Nephron progenitor cell (in vitro differentiated cells): ENCODE data around the gene PAF1.

Source experiments
- DNase-seq: peaks from one replicate; pipeline ENCODE4 v3.0.0; 2021
- H3K27ac Mint-ChIP-seq: 2 replicates; pipeline ENCODE4 v1.8.0; 2021; ENCODE audit warnings: mild to moderate bottlenecking, moderate library complexity, mixed read lengths
- H3K27me3 Mint-ChIP-seq: 2 replicates; pipeline ENCODE4 v1.8.0; 2021; ENCODE audit warnings: mild to moderate bottlenecking, low read depth, mixed read lengths; ENCODE audit not compliant: poor library complexity
- H3K36me3 Mint-ChIP-seq: 2 replicates; pipeline ENCODE4 v1.8.0; 2021; ENCODE audit warnings: low read depth, mixed read lengths
- H3K4me1 Mint-ChIP-seq: 2 replicates; pipeline ENCODE4 v1.8.0; 2021; ENCODE audit warnings: mixed read lengths
- H3K4me3 Mint-ChIP-seq: 2 replicates; pipeline ENCODE4 v1.8.0; 2021; ENCODE audit warnings: mild to moderate bottlenecking, moderate library complexity, mixed read lengths
- H3K9me3 Mint-ChIP-seq: 2 replicates; pipeline ENCODE4 v1.8.0; 2021; ENCODE audit warnings: mild to moderate bottlenecking, moderate library complexity, mixed read lengths
- TF ChIP-seq, protein P1 (sequence below): fragments of 200-600 bp; sonication (generic); IDR thresholded peaks from 2 replicates; pipeline ENCODE4 v1.5.0; 2021; ENCODE audit warnings: antibody characterized with exemption

The PAF1 gene

DNA sequence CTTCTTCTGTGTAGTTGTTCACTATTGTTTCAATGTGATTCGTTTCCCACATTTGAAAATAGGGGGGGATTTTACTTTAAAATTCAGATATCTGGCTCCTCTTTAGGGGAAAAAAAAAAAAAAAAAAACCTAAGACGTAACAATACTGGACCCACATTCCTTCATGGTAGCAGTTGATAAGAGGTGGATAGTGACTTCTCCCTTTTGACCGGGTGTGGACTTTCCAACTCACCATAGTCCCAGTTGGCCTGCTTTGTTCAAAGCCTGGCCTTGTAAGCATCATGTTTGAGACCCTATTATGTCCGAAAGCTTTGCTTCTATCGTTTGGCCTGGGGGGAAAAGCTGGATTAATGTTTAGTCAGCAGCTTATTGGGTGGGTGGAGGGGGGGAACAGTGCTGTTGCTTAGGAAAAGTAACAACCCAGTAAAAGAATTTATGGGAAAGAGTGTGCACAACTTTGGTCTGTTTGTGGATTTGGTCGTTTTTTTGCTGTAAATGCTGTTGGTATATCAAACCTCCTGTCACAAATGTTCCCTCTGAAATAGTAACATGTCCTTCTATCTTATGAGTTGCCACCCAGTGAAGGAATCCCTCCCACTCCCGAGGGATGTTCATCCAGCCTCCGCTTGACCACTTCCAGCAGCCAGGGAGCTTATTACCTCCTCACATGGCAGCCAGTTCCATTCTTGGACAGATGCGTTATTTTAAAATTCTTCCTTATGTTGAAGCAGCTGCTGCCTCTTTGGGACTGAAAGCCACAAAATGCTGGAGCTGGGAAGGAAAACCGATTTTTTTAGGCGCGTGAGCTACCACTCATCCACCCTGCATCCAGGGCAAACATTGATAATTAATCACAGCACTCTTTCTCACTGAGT lies 38.3 kb downstream of the PAF1 start:
- Mint-ChIP-seq H3K27me3 (peaks cover 3% of the 10 kb centered on the region), H3K4me3 (no peak overlapping the region), H3K36me3 (peaks cover 73% of the 10 kb centered on the region), H3K4me1 (peaks cover 8% of the 10 kb centered on the region), H3K9me3 (no peaks in the 10 kb centered on the region), H3K27ac (no peak overlapping the region)
- no peak for DNase-seq
- TF ChIP-seq, protein P1, sequence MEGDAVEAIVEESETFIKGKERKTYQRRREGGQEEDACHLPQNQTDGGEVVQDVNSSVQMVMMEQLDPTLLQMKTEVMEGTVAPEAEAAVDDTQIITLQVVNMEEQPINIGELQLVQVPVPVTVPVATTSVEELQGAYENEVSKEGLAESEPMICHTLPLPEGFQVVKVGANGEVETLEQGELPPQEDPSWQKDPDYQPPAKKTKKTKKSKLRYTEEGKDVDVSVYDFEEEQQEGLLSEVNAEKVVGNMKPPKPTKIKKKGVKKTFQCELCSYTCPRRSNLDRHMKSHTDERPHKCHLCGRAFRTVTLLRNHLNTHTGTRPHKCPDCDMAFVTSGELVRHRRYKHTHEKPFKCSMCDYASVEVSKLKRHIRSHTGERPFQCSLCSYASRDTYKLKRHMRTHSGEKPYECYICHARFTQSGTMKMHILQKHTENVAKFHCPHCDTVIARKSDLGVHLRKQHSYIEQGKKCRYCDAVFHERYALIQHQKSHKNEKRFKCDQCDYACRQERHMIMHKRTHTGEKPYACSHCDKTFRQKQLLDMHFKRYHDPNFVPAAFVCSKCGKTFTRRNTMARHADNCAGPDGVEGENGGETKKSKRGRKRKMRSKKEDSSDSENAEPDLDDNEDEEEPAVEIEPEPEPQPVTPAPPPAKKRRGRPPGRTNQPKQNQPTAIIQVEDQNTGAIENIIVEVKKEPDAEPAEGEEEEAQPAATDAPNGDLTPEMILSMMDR = no peak

DNA sequence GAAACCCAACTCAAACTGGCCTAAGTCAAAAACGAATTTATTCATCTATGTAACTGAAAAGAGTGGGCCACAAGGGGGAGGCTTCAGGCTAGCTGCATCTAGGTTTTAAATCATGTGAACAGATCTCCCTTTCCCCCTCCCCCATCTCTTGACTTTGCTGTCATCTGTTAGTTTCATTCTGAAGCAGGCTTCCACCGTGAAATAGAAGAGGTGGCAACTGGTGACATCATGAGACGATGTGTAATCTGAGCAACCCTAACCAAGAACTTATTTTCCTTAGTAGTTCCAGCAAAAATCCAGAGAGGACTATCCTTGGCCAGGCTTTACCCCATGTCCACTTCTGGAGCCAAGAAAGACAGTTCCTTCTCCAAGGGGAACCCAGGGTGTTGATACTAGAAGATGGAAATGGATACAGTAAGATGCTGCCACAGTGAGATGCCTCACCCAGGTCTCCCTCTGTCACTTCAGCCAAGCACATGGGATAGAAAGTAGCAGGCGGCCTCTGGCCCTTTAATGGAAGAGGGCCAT lies 39.3 kb downstream of the PAF1 start:
- TF ChIP-seq, protein P1 = no peak
- Mint-ChIP-seq H3K9me3 (no peaks in the 10 kb centered on the region), H3K4me3 (no peak overlapping the region), H3K36me3 (peaks cover 69% of the 10 kb centered on the region), H3K4me1 (peaks cover 15% of the 10 kb centered on the region), H3K27ac (no peak overlapping the region), H3K27me3 (peaks cover 3% of the 10 kb centered on the region)
- DNase-seq = no peak

DNA sequence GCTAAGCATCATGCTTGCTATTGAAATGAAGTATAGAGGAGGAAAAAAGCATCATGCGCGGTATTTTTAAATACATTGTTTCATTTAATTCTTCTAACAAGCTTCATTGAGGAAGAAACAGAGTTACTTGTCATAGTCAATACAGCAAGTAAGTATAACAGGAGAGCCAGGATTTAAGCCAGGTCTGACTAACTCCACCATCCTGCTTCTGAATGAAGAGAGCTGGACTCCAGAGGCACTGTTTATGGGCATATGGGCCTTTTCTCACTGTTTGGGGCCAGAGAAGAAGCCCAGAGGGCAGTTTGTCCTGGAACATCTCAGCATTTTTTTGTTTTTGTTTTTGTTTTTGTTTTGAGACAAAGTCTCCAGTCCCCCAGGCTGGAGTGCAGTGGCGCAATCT lies 40.8 kb downstream of the PAF1 start:
- TF ChIP-seq, protein P1 = no peak
- H3K27me3 Mint-ChIP-seq = peaks cover 3% of the 10 kb centered on the region
- H3K4me3 Mint-ChIP-seq = no peak overlapping the region
- H3K27ac Mint-ChIP-seq = no peak overlapping the region
- no peaks in the 10 kb centered on the region for H3K9me3 Mint-ChIP-seq
- H3K4me1 Mint-ChIP-seq = peaks cover 29% of the 10 kb centered on the region
- H3K36me3 Mint-ChIP-seq = peaks cover 64% of the 10 kb centered on the region
- no peak for DNase-seq

DNA sequence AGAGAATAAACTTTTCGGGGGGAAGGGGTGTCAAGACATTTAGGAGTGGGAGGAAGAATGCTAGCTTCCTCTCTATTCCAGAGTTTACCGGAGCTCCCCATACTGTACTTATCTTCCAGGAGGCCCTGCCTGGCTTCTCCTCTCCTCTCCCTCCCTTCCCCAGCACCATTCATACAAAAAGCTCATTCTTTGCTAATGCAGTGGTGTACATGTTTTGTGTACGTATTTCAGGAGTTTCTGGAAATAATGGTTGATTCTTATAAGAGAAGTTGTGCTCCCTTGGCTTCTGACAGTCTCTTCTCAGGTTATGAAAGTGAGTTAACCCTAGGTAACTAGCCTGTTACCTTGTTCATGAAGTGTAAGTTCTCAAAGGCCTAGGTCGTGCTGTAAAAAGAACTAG lies 41.6 kb downstream of the PAF1 start:
- TF ChIP-seq, protein P1 = no peak
- H3K27me3 Mint-ChIP-seq = peaks cover 3% of the 10 kb centered on the region
- DNase-seq = no peak
- H3K36me3 Mint-ChIP-seq = peaks cover 63% of the 10 kb centered on the region
- no peaks in the 10 kb centered on the region for H3K9me3 Mint-ChIP-seq
- no peak overlapping the region for H3K27ac Mint-ChIP-seq
- H3K4me1 Mint-ChIP-seq = peaks cover 38% of the 10 kb centered on the region
- no peak overlapping the region for H3K4me3 Mint-ChIP-seq

DNA sequence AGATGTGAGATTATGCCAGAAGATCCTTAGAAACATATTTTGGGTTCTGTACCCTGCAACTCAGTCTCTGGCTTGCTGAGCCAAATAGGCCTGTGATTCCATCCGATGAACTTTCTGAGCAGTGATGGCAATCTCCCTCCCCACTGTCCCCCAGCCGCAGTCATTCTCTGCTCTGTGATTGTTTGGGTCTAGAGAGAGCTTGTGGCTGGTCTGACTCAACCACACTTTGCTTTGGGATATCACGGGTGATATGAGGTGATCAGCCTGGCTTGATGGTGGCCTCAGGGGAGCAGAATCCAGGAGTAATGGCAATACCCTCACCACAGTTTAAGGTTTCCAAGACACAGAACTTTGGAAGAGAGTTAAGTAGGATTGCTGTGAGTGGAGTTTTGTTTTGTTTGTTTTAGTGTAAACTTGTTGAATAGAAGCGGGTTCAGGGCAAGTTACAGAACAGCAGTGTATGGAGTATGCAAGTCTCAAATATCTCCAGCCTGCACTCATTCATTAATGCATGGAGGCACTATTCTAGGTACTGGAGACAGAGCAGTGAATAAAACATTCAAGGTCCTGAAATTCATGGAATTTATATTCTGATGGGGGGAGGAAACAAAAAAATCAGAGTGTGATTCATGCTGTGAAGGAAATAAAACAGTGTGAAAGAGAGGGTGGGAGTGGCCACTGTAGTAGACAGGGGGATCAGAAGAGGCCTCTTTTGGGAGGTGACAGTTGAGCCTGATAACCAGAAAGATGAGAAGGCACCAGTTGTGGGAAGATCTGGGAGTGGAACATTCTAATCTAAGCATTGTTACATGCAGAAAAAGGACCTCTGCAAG lies 43.4 kb downstream of the PAF1 start:
- Mint-ChIP-seq H3K36me3 (peaks cover 59% of the 10 kb centered on the region), H3K27ac (peak overlapping the region; percentile 6), H3K9me3 (no peaks in the 10 kb centered on the region), H3K4me1 (peaks cover 52% of the 10 kb centered on the region), H3K4me3 (no peak overlapping the region), H3K27me3 (no peaks in the 10 kb centered on the region)
- TF ChIP-seq, protein P1 = no peak
- DNase-seq = no peak
